Gastroesophageal sphincter (tissue), 4 donors: ENCODE data around the gene RAI1. TPM values are rescaled to one million over a fixed set of nuclear protein-coding genes. Genes with fewer than 3 reads are reported as not detected.

Source experiments
- ATAC-seq: fragments of 150-250 bp; one replicate; pipeline ENCODE4 v1.9.1; 2016; ENCODE audit warnings: mild to moderate bottlenecking, moderate library complexity
- H3K27ac ChIP-seq, 4 donors: fragments of 200-600 bp; sonication (generic) in 3 of 4; 1 replicate in 3 of 4; 2 replicates in 1 of 4; pipeline ENCODE4 v1.5.1; 2016 to 2019
- H3K27me3 ChIP-seq: fragments of 200-600 bp; sonication (generic); one replicate; pipeline ENCODE4 v1.5.1; 2019
- H3K36me3 ChIP-seq, 2 donors: fragments of 200-600 bp; sonication (generic); one replicate each; pipeline ENCODE4 v1.5.1; 2019; ENCODE audit warnings: control low read depth in 1 of 2
- H3K4me1 ChIP-seq, 3 donors: fragments of 200-600 bp; sonication (generic); 1 replicate in 2 of 3; 2 replicates in 1 of 3; pipeline ENCODE4 v1.5.1; 2016 to 2019; ENCODE audit warnings: control low read depth in 2 of 3
- H3K4me3 ChIP-seq, 2 donors: fragments of 200-600 bp; sonication (generic); one replicate each; pipeline ENCODE4 v1.5.1; 2019; ENCODE audit warnings: mild to moderate bottlenecking in 1 of 2, moderate library complexity in 1 of 2
- H3K9me3 ChIP-seq, 3 donors: fragments of 200-600 bp; sonication (generic); one replicate each; pipeline ENCODE4 v1.5.1; 2017 to 2019; ENCODE audit warnings: control low read depth in 2 of 3
- EP300 ChIP-seq: sonication (generic); formaldehyde crosslinking; IDR thresholded peaks from one replicate; pipeline ENCODE4 v1.6.1; 2017; ENCODE audit warnings: antibody characterized with exemption, mild to moderate bottlenecking
- POLR2A ChIP-seq, 2 donors: fragments of 450-650 bp; IDR thresholded peaks; one replicate each; pipeline ENCODE4 v1.6.1; 2017; ENCODE audit warnings: antibody characterized with exemption in 2 of 2, mild to moderate bottlenecking in 2 of 2, moderate library complexity in 1 of 2
- POLR2AphosphoS5 ChIP-seq: sonication (generic); formaldehyde crosslinking; IDR thresholded peaks from one replicate; pipeline ENCODE4 v1.6.1; 2017; ENCODE audit warnings: antibody characterized with exemption
- WGBS, 2 donors: methylation state at CpG; one replicate each; pipeline ENCODE4 v1.1.5; 2018; ENCODE audit warnings: low coverage in 1 of 2; 5-methylcytosine and 5-hydroxymethylcytosine counted together
- total RNA-seq, 4 donors: library from RNA; depleted of rRNA; stranded (reverse); fragments of >200 nt; gene quantifications; one replicate each; pipeline ENCODE4 v1.1.0, GENCODE V29; 2016
- TF ChIP-seq, protein P1 (sequence below), 4 experiments: fragments of 200-600 bp in 2 of 4; fragments of 450-650 bp in 2 of 4; sonication (generic) in 1 of 4; IDR thresholded peaks; one replicate each; pipeline ENCODE4 v1.5.1; 2017 to 2019; ENCODE audit warnings: antibody characterized with exemption in 4 of 4, mild to moderate bottlenecking in 2 of 4, moderate library complexity in 2 of 4

The RAI1 gene
- total RNA-seq, 4 donors from 2014 or later, result 15.9 to 39.7 (median 28.3) TPM

DNA sequence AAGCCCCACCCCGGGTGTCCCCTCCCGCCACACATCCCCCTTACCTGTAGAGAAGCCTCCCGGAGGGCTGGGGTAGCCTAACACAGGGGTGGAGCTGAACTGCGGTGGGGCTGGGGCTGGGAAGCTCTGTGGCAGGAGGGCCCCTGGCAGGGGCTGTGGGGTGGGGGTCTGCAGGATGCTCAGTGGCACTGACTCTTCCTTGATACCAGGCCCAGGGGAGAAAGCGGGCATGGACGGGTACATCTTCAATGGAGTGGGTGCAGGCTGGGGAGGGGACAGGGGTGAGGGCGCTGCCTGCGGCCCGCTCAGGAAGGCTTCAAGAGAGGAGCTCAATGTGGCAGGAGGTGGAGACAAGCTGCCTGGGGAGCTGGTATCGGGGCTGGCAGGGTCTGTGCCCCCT lies 138.8 kb downstream of the RAI1 start:
- Histone ChIP-seq H3K4me3 (peak overlapping the region in 1 of 2 donors; percentile 55), H3K9me3 (no peaks in the 10 kb centered on the region), H3K27me3 (no peaks in the 10 kb centered on the region), H3K36me3 (peaks cover 0 to 54% of the 10 kb centered on the region in 2 donors), H3K4me1 (peaks cover 6 to 95% (median 26%) of the 10 kb centered on the region in 3 donors), H3K27ac (peak overlapping the region in 2 of 4 donors; percentile 54 to 66)
- 74% methylated on average over 4 of the region's 10 CpGs; no CpG with 5 or more reads in 1 of the 2 donors for WGBS, 2 donors
- no peak for TF ChIP-seq POLR2AphosphoS5
- TF ChIP-seq, protein P1, sequence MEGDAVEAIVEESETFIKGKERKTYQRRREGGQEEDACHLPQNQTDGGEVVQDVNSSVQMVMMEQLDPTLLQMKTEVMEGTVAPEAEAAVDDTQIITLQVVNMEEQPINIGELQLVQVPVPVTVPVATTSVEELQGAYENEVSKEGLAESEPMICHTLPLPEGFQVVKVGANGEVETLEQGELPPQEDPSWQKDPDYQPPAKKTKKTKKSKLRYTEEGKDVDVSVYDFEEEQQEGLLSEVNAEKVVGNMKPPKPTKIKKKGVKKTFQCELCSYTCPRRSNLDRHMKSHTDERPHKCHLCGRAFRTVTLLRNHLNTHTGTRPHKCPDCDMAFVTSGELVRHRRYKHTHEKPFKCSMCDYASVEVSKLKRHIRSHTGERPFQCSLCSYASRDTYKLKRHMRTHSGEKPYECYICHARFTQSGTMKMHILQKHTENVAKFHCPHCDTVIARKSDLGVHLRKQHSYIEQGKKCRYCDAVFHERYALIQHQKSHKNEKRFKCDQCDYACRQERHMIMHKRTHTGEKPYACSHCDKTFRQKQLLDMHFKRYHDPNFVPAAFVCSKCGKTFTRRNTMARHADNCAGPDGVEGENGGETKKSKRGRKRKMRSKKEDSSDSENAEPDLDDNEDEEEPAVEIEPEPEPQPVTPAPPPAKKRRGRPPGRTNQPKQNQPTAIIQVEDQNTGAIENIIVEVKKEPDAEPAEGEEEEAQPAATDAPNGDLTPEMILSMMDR (IDR thresholded peaks at IDR 0.05), result no peak
- TF ChIP-seq EP300, result no peak
- no peak for TF ChIP-seq POLR2A (IDR thresholded peaks at IDR 0.05)
- no peak for ATAC-seq

DNA sequence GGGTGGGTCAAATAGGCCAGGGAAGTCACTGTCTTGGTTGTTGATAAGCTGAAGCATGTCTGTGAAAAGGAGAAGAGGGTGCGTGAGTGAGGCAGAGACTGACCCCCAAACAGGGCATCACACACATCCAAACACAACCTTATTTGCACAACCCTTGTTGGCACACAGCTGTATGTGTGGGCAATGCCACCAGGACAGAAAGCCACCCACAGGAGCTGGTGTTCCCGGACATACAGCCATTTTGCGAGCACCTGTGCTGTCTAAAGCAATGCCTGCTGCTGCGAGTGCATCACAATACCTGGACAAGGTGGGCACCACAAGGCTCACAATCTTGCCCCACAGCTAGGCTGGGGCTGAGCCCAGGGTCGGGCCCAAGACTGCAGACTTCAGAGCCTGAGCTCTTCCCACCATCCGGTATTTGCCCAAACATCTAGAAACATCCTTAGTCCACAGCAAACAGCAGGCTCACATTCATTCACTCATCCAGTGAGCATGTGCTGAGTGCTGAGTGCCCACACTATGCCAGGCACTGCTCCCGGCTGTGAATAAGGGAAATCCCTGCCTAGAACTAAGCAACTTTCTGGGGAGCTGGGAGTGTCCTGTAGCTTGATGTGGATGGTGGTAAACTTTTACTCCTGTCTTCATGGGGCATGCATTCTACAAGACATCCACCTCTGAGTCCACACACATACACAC lies 139.4 kb downstream of the RAI1 start:
- H3K4me1 ChIP-seq, result peaks cover 9 to 95% (median 32%) of the 10 kb centered on the region in 3 donors
- H3K27ac ChIP-seq, result peak overlapping the region in 2 of 4 donors; percentile 16 to 54
- H3K4me3 ChIP-seq, result peak overlapping the region in 1 of 2 donors; percentile 55
- H3K36me3 ChIP-seq, result peaks cover 0 to 49% of the 10 kb centered on the region in 2 donors
- 81 to 83% methylated on average over 2 to 3 of the region's 7 CpGs for WGBS, 2 donors
- no peak for ATAC-seq
- H3K27me3 ChIP-seq, result no peaks in the 10 kb centered on the region
- no peaks in the 10 kb centered on the region for H3K9me3 ChIP-seq
- TF ChIP-seq, protein P1 (IDR thresholded peaks at IDR 0.05), result no peak

DNA sequence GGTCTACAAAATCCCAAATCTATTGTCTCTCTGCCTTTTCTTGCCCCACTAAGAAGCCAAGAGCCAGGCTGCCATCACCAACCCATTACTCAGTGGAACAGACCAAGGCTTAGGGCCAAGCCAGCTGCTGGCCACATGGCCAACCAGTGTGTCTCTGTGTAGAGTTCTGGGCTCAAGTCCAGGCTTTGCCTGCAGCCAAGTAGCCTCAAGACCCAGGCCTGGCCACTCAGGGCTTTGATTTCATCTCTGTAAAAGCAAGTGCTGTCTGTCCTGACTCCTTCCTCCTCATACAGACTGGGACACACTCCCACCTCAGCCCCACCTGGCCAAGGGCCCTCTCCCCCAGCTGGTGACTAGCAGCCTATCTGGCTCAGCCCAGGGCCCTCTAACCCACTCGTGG lies 140.9 kb downstream of the RAI1 start:
- peaks cover 9 to 97% (median 36%) of the 10 kb centered on the region in 3 donors for H3K4me1 ChIP-seq
- H3K27ac ChIP-seq, result peak overlapping the region; percentile 32 to 86 (median 71)
- no peaks in the 10 kb centered on the region for H3K27me3 ChIP-seq
- peak; percentile 36 for ATAC-seq
- TF ChIP-seq EP300 (no peak), POLR2AphosphoS5 (peak; percentile 40)
- WGBS, 2 donors, result no CpG with 5 or more reads among the region's 1 CpG
- H3K4me3 ChIP-seq, result peak overlapping the region; percentile 54 to 55
- no peaks in the 10 kb centered on the region for H3K9me3 ChIP-seq
- peaks cover 0 to 36% of the 10 kb centered on the region in 2 donors for H3K36me3 ChIP-seq

DNA sequence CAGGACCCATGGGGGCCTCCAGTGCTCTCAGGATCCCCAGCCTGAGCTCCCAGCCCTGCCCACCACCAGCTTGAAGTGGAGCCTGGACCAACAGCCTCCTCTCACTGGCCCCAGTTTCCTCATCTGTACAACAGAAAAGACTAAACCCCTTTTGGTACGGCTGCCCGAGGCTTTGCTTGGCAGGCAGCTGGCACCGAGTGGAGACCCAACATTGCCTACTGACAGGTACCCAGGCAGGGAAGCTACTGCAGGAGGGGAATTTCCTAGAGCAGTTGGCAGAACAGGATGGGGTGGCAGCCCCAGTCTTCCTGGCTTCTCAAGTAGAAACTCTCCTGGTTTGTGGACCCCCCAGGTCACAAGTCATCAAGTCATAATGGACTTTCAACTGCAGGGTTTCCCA lies 141.4 kb downstream of the RAI1 start:
- peak overlapping the region; percentile 54 to 55 for H3K4me3 ChIP-seq
- peaks cover 9 to 97% (median 36%) of the 10 kb centered on the region in 3 donors for H3K4me1 ChIP-seq
- WGBS, 2 donors, result no CpG with 5 or more reads among the region's 3 CpGs
- no peak for TF ChIP-seq POLR2AphosphoS5
- no peak for TF ChIP-seq EP300
- no peak for TF ChIP-seq POLR2A (IDR thresholded peaks at IDR 0.05)
- TF ChIP-seq, protein P1 (IDR thresholded peaks at IDR 0.05), result no peak
- peaks cover 0 to 36% of the 10 kb centered on the region in 2 donors for H3K36me3 ChIP-seq
- peak overlapping the region; percentile 35 to 86 (median 71) for H3K27ac ChIP-seq
- H3K27me3 ChIP-seq, result no peaks in the 10 kb centered on the region
- no peak for ATAC-seq
- H3K9me3 ChIP-seq, result no peaks in the 10 kb centered on the region

DNA sequence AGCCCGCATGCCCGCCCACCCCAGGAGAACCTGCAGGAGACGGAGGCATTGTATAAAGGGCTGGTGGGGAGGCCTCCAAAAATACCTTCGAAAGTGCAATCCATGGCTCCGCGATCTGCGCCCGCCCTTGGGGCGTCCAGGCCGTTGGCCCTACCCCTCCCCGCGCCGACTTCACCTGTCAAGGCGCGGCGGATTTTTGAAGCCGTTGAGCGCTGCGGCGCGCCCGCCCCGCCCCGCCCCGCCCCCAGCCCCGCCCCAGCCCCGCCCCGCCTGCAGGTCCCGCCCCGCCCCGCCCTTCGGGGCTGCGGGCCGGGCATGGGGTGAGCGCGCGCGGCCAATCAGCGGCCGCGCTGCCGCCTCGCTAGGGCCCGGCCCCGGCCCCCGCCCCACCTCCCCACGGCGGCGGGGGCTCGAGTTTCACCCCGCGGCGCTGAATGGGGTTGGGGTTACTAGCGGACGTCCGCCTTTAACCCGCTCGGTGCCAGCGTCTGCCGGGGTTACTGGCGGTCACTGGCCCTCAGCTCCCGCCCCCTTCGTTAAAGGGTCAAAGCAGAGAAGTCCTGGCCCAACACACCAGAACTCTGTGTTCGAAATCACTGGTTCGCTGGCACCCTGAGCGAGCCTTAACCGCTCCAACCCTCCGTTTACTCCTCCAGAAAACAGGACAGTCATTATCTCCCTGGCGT lies 142.3 kb downstream of the RAI1 start:
- Histone ChIP-seq H3K27ac (peak overlapping the region; percentile 66 to 86 (median 81)), H3K4me1 (peaks cover 9 to 97% (median 36%) of the 10 kb centered on the region in 3 donors), H3K36me3 (peaks cover 0 to 30% of the 10 kb centered on the region in 2 donors), H3K9me3 (no peaks in the 10 kb centered on the region), H3K27me3 (no peaks in the 10 kb centered on the region), H3K4me3 (peak overlapping the region; percentile 54 to 55)
- peak; percentile 92 for ATAC-seq
- no CpG with 5 or more reads among the region's 69 CpGs for WGBS, 2 donors
- TF ChIP-seq POLR2A (IDR thresholded peaks at IDR 0.05) (no peak), POLR2AphosphoS5 (peak; percentile 54)
